Left cardiac atrium (tissue), 4 donors: ENCODE data around the gene GRAMD1B. TPM values are rescaled to one million over a fixed set of nuclear protein-coding genes. Genes with fewer than 3 reads are reported as not detected.

ENCODE experiments used
- ATAC-seq, 2 donors: fragments of 200-7000 bp; cut with Tn5 transposase; one replicate each; pipeline ENCODE4 v1.9.1; 2020; ENCODE audit warnings: mild to moderate bottlenecking in 2 of 2, moderate library complexity in 2 of 2
- DNase-seq: peaks from one replicate; pipeline ENCODE4 v3.0.0-alpha.2; 2020
- intact Hi-C, 2 donors: fragments of 100-400 bp; cut with DNase I; formaldehyde crosslinking; loops; one replicate each; pipeline versions ENCODE4 v1.14.1 to v1.15.1; 2022 to 2023
- total RNA-seq, 2 donors: library from RNA; stranded (reverse); fragmentation: NEBNext Ultra II Directional; extraction: Animal tissue kit (Norgen Biotek cat#: 25700); gene quantifications; one replicate each; pipeline ENCODE4 v1.2.1, GENCODE V29; 2021
- donor health status: DM: no; HTN: yes; CAD: no.
- donor health status: DM: no; HTN: yes; CAD: no; lungs with severe emphysema.
- donor health status: DM: yes; HTN: yes; CAD: no.
- donor health status: Dilated cardiomyopathy.

GRAMD1B gene
- total RNA-seq, 2 donors from 2014 or later = 2.8 to 3.1 TPM

DNA sequence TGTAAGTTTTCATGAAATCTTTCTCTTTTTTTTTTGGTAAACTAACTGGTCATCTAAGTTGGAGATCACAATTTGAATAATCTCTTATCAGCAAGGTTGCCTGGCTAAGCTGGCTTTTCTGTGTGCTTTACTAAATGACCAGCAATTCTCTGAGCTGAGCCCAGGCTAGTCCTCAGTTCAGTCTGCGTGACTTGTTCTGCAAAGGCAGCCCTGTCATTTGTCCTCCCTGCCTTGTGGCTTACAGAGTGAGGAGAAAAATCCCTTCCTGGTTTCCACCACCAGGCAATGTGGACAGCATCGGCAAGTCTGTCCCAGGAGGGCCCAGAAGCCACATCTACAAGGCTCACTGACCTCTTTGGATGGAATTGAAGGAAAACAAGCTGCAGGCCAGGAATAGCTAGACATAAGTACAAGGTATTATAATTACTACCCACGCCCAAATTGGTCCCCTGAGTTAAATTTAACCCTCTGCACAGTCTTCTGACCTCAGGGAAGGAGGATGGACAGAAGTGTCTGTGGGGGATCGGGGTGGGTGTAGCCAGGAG is 115.7 kb downstream of the GRAMD1B start:
- intact Hi-C loops = no loop called here
- DNase-seq = no peak
- ATAC-seq = no peak

DNA sequence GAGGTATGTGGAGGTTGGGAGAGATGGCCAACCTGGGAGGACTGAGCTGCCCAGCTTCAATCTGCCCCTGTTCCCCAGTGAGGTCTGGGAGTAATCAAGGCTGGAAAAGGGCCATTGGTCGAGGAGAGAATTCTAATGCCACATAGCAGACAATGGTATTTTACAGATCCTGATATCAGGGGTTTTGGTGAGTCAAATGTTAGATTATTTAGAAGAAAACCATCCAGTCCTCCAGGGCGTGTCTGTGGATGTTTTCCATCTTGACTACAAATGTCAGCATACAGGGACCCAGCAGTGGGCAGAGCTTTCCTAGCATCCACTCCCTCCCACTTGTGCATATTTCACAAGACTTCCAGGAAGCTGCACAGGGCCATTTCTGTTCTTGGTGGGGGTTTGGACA is 116.4 kb downstream of the GRAMD1B start:
- DNase-seq = no peak
- peak in 1 of 2 donors; percentile 44 for ATAC-seq
- intact Hi-C loops = no loop called here

DNA sequence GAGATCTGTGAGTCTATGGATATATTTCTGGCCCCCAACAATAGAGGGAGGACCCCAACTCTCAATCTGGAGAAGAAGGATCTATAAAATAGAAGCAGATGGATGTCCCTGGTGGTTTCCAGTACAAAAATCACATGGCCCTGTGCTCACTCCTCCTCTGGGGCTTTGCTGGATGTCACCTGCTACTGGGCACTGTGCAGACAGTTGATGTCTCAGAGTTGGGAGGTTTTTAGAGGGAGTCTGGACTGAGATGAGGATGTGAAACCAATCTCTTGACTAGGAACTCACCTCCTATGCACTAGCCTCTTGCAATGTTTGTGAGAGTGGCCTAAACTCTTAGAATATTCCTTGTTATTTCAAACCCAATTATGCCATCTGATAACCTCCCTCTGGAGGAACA is 117.1 kb downstream of the GRAMD1B start:
- ATAC-seq (no peak), DNase-seq (no peak)
- intact Hi-C loops = no loop called here

DNA sequence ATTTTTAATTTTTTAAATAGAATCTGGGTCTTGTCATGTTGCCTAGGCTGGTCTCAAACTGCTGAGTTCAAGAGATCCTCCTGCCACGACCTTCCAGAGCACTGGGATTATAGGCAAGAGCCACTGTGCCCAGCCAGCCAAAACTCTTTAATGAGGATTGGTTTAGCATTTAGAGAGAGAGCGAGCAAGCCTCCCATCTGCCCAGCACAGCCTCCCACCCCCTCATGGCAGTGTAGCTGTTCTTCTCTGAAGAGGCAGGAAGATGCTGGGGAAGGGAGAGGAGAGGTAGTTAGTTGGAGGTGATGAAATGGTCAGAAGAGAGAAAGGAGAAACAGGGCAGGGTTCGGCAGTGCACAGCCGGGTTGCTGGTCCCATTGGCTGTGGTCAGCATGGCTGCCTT is 118.7 kb downstream of the GRAMD1B start:
- DNase-seq (no peak), ATAC-seq (no peak)
- intact Hi-C loops = no loop called here

DNA sequence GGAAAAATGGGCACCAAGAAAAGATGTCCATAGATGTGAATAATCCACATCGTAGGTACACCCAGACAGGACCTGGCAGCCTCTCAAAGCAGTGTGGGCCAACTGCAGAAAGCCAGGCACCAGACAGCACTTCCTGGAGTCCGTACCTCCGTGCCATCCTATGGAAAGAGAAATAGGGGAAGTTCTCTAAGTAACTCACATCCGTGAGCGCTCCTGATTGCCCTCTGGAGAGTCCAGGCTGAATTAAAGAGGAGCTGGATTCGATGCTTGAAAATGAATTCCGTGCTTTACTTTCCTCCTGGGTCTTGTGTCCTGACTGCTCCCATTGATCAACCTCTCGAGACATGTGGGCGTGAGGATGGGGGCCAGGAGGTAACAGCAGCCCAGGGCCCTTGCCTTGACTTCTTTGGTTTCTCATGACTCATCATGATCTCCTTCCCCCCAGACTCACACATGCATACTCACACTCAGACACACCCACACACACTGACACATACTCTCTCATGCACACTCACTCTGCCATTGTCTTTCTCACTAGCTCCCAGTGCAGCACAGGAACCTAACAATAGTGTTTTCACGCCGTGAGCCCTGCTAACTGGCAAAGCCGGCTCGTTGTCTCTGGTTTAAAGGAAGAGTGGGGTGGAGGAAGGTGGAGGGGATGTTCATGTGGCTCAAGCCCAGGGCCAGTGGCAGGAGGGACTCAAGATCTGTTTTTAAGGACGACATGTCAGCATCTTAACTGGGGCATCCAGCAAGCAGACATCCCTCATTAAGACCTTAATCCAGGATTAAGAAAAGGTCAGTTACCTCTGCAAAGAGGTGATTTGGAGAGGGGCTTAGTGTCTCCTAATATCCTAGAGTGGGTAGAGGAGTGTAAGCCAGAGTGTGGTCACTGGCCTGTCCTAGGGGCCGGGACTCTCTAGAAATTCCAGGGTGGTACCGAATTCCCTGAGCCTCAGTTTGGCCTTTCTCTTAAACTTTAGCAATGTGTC is 120.2 kb downstream of the GRAMD1B start:
- DNase-seq (no peak), ATAC-seq (no peak)
- intact Hi-C loops = loop anchor here in 1 of 2 donors (5.0 kb wide), 1 partner anchor 38 kb away; no protein-coding TSS in a partner anchor

DNA sequence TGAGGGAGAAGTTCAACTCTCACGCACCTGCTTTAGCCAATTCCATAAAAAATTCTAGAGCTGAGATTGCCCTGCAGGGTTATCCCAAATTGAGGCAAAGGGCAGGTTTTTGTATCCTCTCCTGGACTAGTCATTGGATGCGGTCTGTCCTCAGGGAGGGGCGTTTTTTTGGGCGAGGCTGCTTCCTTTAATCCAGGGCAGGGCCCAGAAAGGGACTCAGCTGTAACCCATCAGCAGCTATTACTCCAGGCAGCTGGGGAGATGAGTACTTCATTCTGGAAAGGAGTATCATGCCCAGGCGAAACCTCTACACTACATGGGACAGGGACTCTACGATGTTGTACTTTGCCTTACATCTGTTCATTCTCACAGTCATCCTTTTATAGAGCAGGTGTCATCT is 121.0 kb downstream of the GRAMD1B start:
- DNase-seq (no peak), ATAC-seq (no peak)
- intact Hi-C loops = loop anchor here in 1 of 2 donors (5.0 kb wide), 1 partner anchor 39 kb away; no protein-coding TSS in a partner anchor

DNA sequence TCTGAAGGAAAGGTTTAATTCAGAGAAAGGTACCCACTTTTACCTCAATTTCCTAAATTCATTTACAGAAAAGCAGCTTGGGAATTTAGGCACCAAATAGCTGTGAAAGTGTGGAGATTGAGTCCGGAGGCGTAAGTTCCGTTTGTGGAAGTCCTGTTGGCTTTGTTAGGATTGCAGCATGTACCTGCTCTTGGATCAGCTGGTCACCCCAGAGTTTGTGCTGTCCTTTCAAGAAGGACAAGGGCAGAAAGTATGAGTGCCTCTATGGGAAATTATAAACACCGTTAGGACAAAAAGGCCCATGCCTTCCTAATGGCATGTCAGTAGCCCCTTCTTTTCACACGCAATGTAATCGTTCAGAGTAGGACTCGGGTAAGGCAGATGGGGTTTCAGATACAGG is 126.6 kb downstream of the GRAMD1B start:
- DNase-seq = no peak
- ATAC-seq = no peak
- intact Hi-C loops = no loop called here

DNA sequence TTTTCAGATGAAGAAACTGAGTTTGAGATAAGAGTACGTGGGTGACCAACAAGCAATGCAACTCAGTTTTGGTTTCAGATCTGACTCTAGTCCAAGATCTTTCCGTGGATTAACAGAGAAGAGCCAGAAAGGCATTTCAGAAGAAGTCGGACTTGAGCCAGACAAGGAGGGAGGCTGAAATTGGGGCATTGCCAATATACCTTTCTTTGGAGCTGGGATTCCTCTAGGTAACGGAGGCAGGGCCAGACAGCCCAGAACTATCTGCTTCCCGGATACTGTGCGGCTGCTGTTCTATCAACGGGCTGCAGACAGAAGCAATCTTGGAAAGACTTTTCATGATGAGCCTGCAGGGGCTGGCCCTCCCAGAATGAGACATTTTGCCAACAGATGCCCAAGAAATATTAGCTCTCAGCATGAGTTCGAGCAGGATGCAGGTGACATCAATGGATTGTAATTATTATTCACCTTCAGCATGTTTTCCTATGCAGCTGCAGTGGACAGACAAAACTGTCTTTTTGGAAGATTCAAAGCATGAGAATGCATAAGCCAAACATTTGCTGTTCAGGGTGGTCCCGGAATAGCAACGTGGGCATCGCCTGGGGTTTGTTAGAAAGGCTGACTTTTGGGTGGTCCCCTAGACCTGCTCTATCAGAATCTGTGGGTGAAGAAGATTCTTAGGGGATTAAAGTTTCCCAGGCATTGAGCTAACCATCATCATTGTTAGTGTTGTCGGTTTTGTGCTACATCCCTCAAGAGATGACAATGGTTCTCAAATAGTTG is 128.7 kb downstream of the GRAMD1B start:
- intact Hi-C loops = no loop called here
- no peak for ATAC-seq

DNA sequence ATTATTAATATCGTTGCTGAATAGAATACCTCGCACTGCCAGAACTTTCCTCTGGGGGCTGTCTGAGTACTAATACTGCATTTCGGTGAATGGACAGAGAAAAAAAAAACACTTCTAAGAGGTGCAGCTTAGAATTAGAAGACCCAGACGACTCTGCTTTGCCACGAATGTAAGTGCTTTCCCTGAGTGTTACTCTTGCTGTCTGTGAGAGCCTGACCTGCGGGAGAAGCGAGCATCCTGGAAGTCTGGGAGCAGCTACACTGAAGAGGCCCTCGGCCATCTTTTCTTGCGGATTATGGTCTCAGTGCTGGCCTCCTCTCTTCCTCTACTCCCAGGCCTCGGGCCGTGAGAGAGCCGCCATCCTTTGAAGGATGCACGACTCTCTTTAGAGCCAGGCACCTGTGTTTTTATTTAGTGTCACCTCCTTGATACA is 129.5 kb downstream of the GRAMD1B start:
- ATAC-seq = peak in 1 of 2 donors; percentile 4
- no peak for DNase-seq
- intact Hi-C loops = no loop called here

More for the DNA sequence above, 128.7 kb downstream of the GRAMD1B start:
- no peak for DNase-seq

DNA sequence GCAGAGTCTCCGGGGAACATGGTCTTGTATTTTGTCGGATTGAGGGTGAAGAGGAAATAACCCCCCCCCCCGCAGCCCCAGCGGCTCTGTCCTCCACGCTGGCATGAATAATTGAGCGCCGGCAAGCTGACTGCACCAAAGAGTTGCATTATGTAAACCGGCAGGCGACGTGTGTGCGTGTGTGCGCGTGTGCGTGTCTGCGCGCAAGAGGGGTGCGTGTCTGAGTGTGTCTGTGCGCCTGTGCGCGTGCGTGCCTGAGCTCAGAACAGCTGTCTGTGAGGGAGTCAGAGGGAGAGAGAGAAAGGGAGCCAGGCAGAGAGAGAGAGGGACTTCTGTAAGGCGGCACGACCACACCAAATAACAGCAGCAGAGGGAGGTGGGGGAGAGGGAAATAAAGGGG is 129.9 kb downstream of the GRAMD1B start:
- intact Hi-C loops = loop anchor here in 1 of 2 donors (5.0 kb wide), 1 partner anchor 48 kb away; no protein-coding TSS in a partner anchor
- ATAC-seq (peak; percentile 91 to 93), DNase-seq (peak; percentile 62)

DNA sequence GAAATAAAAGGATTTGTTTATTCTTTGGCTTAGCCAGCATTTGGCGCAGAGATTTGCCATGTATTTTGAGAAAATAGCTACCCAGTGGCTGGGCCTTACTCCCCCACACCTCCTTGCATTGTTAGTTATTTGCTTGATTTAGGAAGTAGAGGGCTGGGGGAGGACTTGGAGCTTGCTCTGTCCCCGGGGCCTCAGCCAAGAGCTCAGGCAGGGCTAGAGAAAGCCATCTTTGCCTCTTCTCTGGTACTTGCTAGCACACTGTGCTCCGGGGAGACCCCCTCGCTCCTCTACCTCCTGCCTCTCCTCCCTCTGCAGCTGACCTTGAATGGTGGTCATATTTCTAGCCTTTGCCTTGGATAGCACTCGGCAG is 131.3 kb downstream of the GRAMD1B start:
- intact Hi-C loops = loop anchor here in 1 of 2 donors (5.0 kb wide), 1 partner anchor 49 kb away; no protein-coding TSS in a partner anchor
- ATAC-seq = no peak
- DNase-seq = no peak

DNA sequence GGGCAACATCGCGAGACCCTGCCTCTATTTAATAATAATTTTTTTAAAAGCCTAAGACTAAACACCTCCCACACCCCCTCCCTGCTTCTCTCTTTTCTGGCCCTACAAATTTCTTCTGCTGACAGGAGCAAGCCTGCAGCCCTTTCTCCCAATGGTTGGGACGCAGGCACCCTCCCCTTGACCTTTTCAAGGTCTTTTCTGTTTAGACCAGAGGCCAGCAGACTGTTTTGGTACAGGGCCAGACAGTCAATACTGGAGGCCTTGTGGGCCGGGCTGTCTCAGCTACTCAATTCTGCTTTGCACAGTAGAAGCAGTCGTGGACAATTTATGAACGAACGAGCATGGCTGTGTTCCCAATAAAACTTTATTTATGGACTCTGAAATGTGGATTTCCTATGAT is 132.1 kb downstream of the GRAMD1B start:
- ATAC-seq = no peak

DNA sequence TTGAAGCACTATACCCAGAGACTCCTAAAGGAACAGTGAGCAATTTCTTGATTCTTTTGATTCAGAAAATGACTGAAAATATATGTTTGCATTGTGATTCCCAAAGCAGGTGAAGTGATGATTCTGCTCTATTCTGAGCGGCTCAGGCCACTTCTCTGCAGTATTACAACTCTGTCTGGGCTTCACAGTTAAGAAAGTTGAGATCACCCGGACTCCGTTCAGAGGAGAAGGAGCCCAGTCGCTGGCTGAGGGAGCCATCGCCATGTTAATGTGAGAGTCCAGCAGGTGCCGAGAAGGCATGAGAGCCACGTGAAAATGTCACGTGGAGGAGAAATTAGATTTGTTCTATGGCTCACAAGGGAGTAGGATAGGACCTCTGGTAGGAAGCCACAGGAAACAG is 132.8 kb downstream of the GRAMD1B start:
- ATAC-seq = no peak
- no peak for DNase-seq
- intact Hi-C loops = loop anchor here in 1 of 2 donors (5.0 kb wide), 1 partner anchor 51 kb away; no protein-coding TSS in a partner anchor

More for the DNA sequence above, 132.1 kb downstream of the GRAMD1B start:
- intact Hi-C loops = loop anchor here in 1 of 2 donors (5.0 kb wide), 1 partner anchor 50 kb away; no protein-coding TSS in a partner anchor
- no peak for DNase-seq

DNA sequence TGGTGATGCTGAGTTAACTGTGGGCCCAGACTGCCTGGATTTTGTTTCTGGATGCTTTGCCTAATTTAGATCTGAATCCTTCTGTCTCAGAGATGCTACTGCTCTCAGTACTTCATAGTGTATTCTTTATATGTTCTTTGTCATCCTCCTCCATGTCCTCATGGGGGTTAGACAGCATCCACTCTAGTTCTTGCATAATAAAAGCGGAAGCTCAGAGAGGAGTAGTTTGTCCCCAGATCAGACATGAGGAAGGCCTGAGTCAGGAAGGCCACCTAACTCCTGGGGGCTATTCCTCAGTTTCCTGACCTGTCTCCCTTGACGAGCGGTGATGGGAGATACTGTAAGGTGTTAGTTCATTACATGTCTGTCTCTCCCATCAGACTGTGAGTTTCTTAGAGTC is 134.2 kb downstream of the GRAMD1B start:
- DNase-seq = no peak
- intact Hi-C loops = loop anchor here in 1 of 2 donors (5.0 kb wide), 1 partner anchor 52 kb away; no protein-coding TSS in a partner anchor
- ATAC-seq = no peak

DNA sequence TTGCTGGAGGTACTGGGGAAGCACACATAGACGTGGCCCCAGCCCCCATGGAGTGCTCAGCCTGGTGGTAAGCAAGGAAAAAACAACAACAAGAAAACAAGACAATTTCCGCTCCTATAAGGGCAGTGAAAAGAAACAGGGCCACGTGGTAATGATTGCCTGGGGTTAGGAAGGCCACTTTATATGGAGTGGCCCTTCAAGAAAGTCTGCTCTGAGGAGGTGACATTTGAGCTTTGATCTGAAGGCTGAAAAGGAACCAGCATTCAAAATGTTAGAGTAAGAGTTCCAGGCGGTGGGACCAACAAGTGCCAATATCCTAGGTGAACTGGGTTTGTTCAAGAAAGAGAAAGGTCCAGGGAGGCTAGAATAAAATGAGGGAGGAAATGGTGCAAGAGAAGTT is 136.8 kb downstream of the GRAMD1B start:
- ATAC-seq (no peak), DNase-seq (no peak)
- intact Hi-C loops = no loop called here

DNA sequence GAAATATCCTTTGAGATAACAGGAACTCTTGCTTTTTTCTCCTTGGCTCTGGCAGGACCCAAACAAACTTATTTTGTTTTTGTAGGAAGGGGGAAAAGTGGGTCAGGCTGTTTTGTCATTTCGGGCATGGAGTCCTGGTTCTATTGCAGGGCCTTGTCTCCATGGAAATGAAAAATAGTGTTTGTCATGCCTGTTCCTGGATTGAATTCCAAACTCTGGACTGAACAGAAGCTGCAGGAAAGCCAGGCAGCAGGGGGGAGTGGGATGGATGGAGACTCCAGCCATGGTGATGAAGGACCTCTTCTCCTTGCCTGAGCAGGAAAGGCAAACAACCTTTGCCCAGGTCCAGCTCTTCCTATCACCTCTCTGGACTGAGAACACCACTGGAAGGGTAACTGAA is 137.4 kb downstream of the GRAMD1B start:
- no peak for ATAC-seq
- no peak for DNase-seq
- intact Hi-C loops = no loop called here

DNA sequence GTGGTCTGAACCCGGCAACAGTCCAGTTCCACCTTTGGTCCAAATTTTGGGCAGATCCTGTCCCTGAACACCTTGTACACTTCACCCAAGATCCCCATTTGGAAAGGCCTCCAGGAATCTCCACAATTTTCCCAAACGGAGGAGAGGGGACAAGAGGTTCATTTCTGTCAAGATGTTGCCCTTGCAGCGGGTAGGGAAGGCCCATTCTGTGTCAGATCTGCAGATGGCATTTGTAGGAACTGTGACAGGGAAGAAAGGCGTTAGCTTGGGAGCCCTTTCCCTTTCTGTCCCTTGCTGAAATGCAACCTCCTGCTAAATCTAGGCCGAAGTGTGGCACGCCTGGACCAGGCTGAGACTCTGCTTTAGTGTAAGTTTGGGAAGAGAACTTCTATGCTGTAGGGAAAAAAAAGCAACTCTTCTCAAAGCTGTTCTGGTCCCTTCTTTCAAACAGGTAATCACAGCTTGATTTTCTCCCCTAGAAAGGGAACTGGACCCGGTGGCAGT is 138.3 kb downstream of the GRAMD1B start:
- no peak for DNase-seq
- intact Hi-C loops = no loop called here
- no peak for ATAC-seq

DNA sequence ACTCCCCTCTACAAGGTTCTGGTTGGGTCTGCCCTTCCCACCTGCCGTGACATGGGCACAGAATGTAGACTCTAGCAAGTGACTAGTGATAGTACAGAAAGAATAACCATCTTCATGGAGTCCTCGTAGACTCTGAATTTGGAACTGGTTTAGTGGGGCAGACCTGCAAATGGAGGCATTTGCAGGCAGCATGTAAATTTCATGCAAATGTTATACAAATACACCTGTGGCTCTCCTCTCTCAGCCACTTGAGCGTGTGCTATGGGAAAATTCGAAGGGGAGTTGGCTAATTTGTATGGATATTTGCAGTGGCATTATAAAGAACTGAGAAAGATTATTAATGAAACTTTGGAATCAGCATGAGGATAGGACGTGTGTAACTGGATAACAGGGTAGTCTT is 139.3 kb downstream of the GRAMD1B start:
- no peak for ATAC-seq
- intact Hi-C loops = no loop called here
- DNase-seq = no peak

DNA sequence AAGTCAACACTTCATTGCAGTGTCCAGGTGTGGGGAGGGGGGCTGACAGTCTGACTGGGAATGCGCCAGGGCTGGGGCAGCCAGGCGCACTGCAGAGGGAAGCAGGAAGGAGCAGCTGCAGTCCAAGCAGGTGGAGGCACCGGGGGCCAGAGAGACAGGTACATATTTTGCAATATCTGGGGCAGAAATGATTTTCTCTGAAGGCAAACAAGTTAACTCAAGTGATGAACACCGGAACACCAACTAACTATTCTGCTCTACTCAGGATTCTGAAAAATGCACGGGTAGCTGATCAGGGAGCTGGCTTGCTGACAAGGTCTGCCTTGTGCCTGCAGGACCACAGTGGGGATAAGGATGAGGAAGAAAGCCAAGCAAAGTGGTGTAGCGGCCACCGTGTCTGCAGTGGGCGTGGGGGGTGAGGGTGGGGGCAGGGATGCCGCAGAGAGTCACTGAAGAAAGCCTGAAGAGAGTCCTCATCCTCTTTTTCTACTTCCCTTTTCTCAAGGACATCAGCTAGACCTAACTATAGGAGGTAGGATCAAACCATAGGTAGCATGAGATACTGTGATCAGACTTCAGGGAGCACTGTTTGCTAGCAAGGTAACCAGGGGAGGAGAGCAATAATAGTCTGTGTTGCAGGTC is 141.0 kb downstream of the GRAMD1B start:
- ATAC-seq = no peak
- DNase-seq = no peak
- intact Hi-C loops = no loop called here
